ENCODE measurements around the gene NECTIN3. TPM values are rescaled to one million over a fixed set of nuclear protein-coding genes. Genes with fewer than 3 reads are reported as not detected.

Gene NECTIN3
- total and polyA plus RNA-seq, 2 donors from 2014 or later = 5.0 to 21.2 TPM

DNA sequence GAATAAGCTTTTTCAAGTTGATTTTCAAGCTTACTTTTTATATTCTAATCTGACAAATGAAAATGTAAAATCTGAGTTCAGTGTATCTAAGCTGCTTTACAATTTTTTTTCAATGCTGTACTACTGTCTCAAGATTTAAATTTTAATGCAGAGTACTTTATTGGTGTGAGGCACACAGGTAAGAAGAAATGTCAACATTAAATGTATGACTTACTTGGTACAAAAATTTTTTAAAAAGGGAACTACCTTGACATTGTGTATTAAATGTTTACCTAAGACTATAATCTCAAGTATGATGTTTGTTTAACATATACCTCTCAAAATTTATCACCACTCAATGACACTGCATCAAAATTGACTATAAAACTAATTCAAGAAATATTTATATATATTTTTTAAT is 62.7 kb downstream of the NECTIN3 start:
- DNase-seq (no peak), FAIRE-seq (peak; percentile 61)
- H3K4me1 ChIP-seq (ENCODE audit: control insufficient read depth in 2 of 3, insufficient read depth in 2 of 3, low read depth in 1 of 3, low read length in 3 of 3) = no peaks in the 10 kb centered on the region
- H3K9ac ChIP-seq (ENCODE audit: low read length in 3 of 3) = no peak overlapping the region
- H3K36me3 ChIP-seq (ENCODE audit: control insufficient read depth in 2 of 3, insufficient read depth in 3 of 3, low read length in 3 of 3) = peaks cover 0 to 3% (median 0%) of the 10 kb centered on the region in 3 donors
- TF ChIP-seq CTCF (IDR thresholded peaks at IDR 0.05; ENCODE audit: borderline replicate concordance, extremely low read depth, insufficient read depth) = no peak
- no peak overlapping the region for H3K4me3 ChIP-seq (ENCODE audit: low read length in 3 of 3)
- H3K27ac ChIP-seq (ENCODE audit: low read depth in 2 of 2, low read length in 2 of 2) = no peak overlapping the region
- H3K9me3 ChIP-seq (ENCODE audit: control insufficient read depth in 2 of 3, insufficient read depth in 1 of 3, low read length in 3 of 3) = no peaks in the 10 kb centered on the region
- intact Hi-C loops (cut with DNase I) = no loop called here
- H3K27me3 ChIP-seq (ENCODE audit: control insufficient read depth, insufficient read depth, low read length) = no peaks in the 10 kb centered on the region

DNA sequence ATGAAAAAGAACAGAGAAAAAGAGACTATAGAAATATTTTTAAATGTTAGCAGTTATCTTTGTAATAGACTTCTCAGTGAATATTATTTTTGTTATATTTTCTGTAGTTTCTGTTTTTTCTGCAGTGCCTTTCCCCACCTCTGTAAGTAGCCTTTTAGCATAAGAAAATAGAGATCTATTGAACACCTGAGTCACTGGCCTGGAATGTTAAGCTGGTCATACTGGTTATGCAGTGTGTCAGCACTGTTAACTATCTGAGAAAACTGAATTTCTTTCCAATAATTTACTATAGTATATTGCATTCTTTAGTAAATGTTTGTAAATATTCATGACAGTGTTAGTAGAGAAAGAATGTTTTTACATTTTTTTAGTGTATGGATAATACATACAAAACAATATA is 79.8 kb downstream of the NECTIN3 start:
- H3K4me1 ChIP-seq (ENCODE audit: control insufficient read depth in 2 of 3, insufficient read depth in 2 of 3, low read depth in 1 of 3, low read length in 3 of 3) = no peaks in the 10 kb centered on the region
- H3K4me3 ChIP-seq (ENCODE audit: low read length in 3 of 3) = no peak overlapping the region
- peak; percentile 37 for FAIRE-seq
- no peak for TF ChIP-seq CTCF (IDR thresholded peaks at IDR 0.05; ENCODE audit: borderline replicate concordance, extremely low read depth, insufficient read depth)
- no peak overlapping the region for H3K27ac ChIP-seq (ENCODE audit: low read depth in 2 of 2, low read length in 2 of 2)
- no peaks in the 10 kb centered on the region for H3K36me3 ChIP-seq (ENCODE audit: control insufficient read depth in 2 of 3, insufficient read depth in 3 of 3, low read length in 3 of 3)
- DNase-seq = no peak
- no peaks in the 10 kb centered on the region for H3K9me3 ChIP-seq (ENCODE audit: control insufficient read depth in 2 of 3, insufficient read depth in 1 of 3, low read length in 3 of 3)
- H3K27me3 ChIP-seq (ENCODE audit: control insufficient read depth, insufficient read depth, low read length) = no peaks in the 10 kb centered on the region
- no peak overlapping the region for H3K9ac ChIP-seq (ENCODE audit: low read length in 3 of 3)
- intact Hi-C loops (cut with DNase I) = no loop called here

DNA sequence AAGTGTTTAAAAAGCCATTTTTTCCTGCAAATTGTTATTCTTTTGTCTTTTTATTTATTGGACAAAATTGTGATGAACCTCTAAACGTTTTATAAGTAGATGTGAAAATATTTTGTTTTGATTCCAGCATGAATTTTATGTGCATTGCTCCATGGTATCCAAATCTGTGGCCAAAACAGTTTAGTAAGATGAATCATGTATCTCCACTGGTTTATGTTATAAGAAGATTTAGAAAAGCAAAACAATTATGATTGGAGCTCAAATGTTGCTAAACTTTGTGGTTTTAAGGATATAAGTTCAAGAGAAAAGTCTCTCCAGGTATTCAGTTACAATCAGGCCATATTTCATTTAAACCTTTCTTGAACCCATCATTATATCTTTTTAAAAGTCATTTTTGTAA is 80.9 kb downstream of the NECTIN3 start:
- no peaks in the 10 kb centered on the region for H3K4me1 ChIP-seq (ENCODE audit: control insufficient read depth in 2 of 3, insufficient read depth in 2 of 3, low read depth in 1 of 3, low read length in 3 of 3)
- H3K9me3 ChIP-seq (ENCODE audit: control insufficient read depth in 2 of 3, insufficient read depth in 1 of 3, low read length in 3 of 3) = no peaks in the 10 kb centered on the region
- intact Hi-C loops (cut with DNase I) = no loop called here
- H3K27ac ChIP-seq (ENCODE audit: low read depth in 2 of 2, low read length in 2 of 2) = no peak overlapping the region
- DNase-seq = no peak
- no peak overlapping the region for H3K9ac ChIP-seq (ENCODE audit: low read length in 3 of 3)
- no peak for TF ChIP-seq CTCF (IDR thresholded peaks at IDR 0.05; ENCODE audit: borderline replicate concordance, extremely low read depth, insufficient read depth)
- H3K27me3 ChIP-seq (ENCODE audit: control insufficient read depth, insufficient read depth, low read length) = no peaks in the 10 kb centered on the region
- H3K36me3 ChIP-seq (ENCODE audit: control insufficient read depth in 2 of 3, insufficient read depth in 3 of 3, low read length in 3 of 3) = no peaks in the 10 kb centered on the region
- no peak overlapping the region for H3K4me3 ChIP-seq (ENCODE audit: low read length in 3 of 3)
- no peak for FAIRE-seq

GRCh38 chr3:111156517-111156916 is 84.9 kb downstream of the NECTIN3 start:
- no peaks in the 10 kb centered on the region for H3K36me3 ChIP-seq (ENCODE audit: control insufficient read depth in 2 of 3, insufficient read depth in 3 of 3, low read length in 3 of 3)
- DNase-seq (no peak), FAIRE-seq (no peak)
- H3K4me1 ChIP-seq (ENCODE audit: control insufficient read depth in 2 of 3, insufficient read depth in 2 of 3, low read depth in 1 of 3, low read length in 3 of 3) = no peaks in the 10 kb centered on the region
- H3K27ac ChIP-seq (ENCODE audit: low read depth in 2 of 2, low read length in 2 of 2) = no peak overlapping the region
- no peak overlapping the region for H3K9ac ChIP-seq (ENCODE audit: low read length in 3 of 3)
- H3K27me3 ChIP-seq (ENCODE audit: control insufficient read depth, insufficient read depth, low read length) = no peaks in the 10 kb centered on the region
- no peak for TF ChIP-seq CTCF (IDR thresholded peaks at IDR 0.05; ENCODE audit: borderline replicate concordance, extremely low read depth, insufficient read depth)
- H3K4me3 ChIP-seq (ENCODE audit: low read length in 3 of 3) = no peak overlapping the region
- intact Hi-C loops (cut with DNase I) = no loop called here
- H3K9me3 ChIP-seq (ENCODE audit: control insufficient read depth in 2 of 3, insufficient read depth in 1 of 3, low read length in 3 of 3) = no peaks in the 10 kb centered on the region

Data from kidney (tissue), 14 donors.